Measurements from ENCODE around the gene BTBD9.

Gene BTBD9

DNA sequence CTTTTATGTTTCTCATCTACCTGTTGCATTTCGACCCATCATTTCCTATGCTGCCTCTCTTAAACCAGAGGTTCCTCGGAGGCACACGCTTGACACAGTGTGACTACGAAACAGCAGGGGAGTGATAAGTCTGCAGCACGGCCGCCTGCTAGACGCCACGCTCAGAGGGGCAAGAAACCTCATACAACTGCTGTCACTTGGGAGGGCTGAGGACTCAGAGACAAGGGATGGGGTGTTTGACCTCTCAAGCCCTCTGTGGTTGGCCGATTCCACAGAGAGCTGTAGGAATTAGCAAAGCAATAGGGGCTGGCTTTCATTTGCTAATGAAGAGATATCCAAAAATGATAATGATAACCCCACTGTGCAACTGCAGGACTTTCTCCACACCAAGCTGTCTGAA, 447.7 kb downstream of the BTBD9 start:
- DNase-seq: no peak
- Histone ChIP-seq H3K27ac (ENCODE audit: low read length) (no peak overlapping the region), H2AFZ (ENCODE audit: low read depth, low read length) (no peak overlapping the region)

DNA sequence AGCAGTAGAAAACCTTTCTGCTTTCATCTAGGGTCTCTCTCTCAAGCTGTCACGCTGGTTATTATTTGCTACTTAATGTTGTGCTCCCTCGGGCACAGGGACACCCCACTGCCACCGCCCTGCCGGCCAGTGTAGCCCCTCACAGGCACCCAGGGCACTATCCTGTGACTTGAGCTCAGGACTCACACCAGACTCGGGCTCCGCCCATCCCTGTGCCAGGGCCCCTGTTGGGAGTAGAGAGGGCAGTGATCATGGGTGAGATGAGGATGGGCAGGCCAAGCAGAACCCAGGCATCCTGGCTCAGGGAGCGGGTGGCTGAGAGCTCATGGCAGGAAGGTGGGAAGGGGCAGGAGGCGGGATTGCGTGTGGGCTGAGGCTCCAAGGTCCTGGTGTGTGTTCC, 448.3 kb downstream of the BTBD9 start:
- H3K4me2 ChIP-seq (ENCODE audit: insufficient read depth, low read length): no peak overlapping the region
- no peaks in the 10 kb centered on the region for H3K9me3 ChIP-seq (ENCODE audit: insufficient read depth, low read length, severe bottlenecking)

More for the DNA sequence above, 447.7 kb downstream of the BTBD9 start:
- no peaks in the 10 kb centered on the region for H3K9me3 ChIP-seq (ENCODE audit: insufficient read depth, low read length, severe bottlenecking)
- no peaks in the 10 kb centered on the region for H3K4me1 ChIP-seq (ENCODE audit: insufficient read depth, low read length)
- H3K79me2 ChIP-seq (ENCODE audit: insufficient read depth, low read length): no peaks in the 10 kb centered on the region
- no peak overlapping the region for H3K4me3 ChIP-seq (ENCODE audit: low read depth in 1 of 2, low read length in 2 of 2)
- H3K4me2 ChIP-seq (ENCODE audit: insufficient read depth, low read length): no peak overlapping the region
- TF ChIP-seq EZH2 (IDR thresholded peaks at IDR 0.05; ENCODE audit: borderline replicate concordance, low read depth, low read length, severe bottlenecking): no peak
- TF ChIP-seq, protein P1, sequence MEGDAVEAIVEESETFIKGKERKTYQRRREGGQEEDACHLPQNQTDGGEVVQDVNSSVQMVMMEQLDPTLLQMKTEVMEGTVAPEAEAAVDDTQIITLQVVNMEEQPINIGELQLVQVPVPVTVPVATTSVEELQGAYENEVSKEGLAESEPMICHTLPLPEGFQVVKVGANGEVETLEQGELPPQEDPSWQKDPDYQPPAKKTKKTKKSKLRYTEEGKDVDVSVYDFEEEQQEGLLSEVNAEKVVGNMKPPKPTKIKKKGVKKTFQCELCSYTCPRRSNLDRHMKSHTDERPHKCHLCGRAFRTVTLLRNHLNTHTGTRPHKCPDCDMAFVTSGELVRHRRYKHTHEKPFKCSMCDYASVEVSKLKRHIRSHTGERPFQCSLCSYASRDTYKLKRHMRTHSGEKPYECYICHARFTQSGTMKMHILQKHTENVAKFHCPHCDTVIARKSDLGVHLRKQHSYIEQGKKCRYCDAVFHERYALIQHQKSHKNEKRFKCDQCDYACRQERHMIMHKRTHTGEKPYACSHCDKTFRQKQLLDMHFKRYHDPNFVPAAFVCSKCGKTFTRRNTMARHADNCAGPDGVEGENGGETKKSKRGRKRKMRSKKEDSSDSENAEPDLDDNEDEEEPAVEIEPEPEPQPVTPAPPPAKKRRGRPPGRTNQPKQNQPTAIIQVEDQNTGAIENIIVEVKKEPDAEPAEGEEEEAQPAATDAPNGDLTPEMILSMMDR (IDR thresholded peaks at IDR 0.05; ENCODE audit: borderline replicate concordance, extremely low read depth, low read length, poor library complexity, severe bottlenecking): no peak
- no peaks in the 10 kb centered on the region for H4K20me1 ChIP-seq (ENCODE audit: insufficient read depth, low read length)
- no peak overlapping the region for H3K9ac ChIP-seq (ENCODE audit: low read depth, low read length)
- no peaks in the 10 kb centered on the region for H3K36me3 ChIP-seq (ENCODE audit: insufficient read depth, low read length)
- ATAC-seq (ENCODE audit: insufficient read depth, low read depth): no peak
- H3K27me3 ChIP-seq (ENCODE audit: insufficient read depth, low read length, poor library complexity): no peaks in the 10 kb centered on the region

DNA sequence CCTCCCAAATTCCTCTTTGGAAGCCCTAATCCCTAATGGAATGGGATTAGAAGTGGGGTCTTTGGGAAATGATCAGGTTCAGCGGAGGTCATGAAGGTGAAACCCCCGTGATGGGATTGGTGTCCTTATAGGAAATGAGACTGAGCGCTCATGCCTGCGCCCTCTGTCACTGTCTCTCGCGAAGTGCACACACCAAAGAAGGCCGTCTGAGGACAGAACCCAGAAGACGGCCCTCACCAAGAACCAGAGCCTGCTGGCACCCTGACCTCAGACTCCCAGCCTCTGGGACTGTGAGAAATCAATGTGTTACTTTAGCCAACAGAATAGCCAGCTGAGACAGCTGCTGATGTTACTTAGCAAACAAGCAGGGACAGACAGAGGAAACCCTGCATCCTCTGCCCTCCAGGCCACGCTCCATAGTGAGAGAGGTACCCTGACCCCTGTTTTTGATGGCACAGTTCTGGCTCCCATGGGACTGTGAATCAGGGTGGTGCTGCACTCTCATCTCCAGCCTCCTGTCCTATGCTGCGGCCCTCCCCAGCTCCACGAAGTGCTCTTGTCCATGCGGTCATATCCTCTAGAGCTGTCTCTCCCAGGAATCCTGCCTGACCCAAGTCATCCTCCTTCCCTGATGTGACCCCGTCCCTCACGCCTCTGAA, 450.9 kb downstream of the BTBD9 start:
- no peak for TF ChIP-seq EZH2 (IDR thresholded peaks at IDR 0.05; ENCODE audit: borderline replicate concordance, low read depth, low read length, severe bottlenecking)
- TF ChIP-seq, protein P1 (IDR thresholded peaks at IDR 0.05; ENCODE audit: borderline replicate concordance, extremely low read depth, low read length, poor library complexity, severe bottlenecking): no peak
- Histone ChIP-seq H3K36me3 (ENCODE audit: insufficient read depth, low read length) (no peaks in the 10 kb centered on the region), H3K27me3 (ENCODE audit: insufficient read depth, low read length, poor library complexity) (no peaks in the 10 kb centered on the region)

More for the DNA sequence above, 448.3 kb downstream of the BTBD9 start:
- no peak for TF ChIP-seq EZH2 (IDR thresholded peaks at IDR 0.05; ENCODE audit: borderline replicate concordance, low read depth, low read length, severe bottlenecking)
- TF ChIP-seq, protein P1 (IDR thresholded peaks at IDR 0.05; ENCODE audit: borderline replicate concordance, extremely low read depth, low read length, poor library complexity, severe bottlenecking): no peak
- Histone ChIP-seq H3K27me3 (ENCODE audit: insufficient read depth, low read length, poor library complexity) (no peaks in the 10 kb centered on the region), H4K20me1 (ENCODE audit: insufficient read depth, low read length) (no peaks in the 10 kb centered on the region), H3K4me1 (ENCODE audit: insufficient read depth, low read length) (no peaks in the 10 kb centered on the region), H3K36me3 (ENCODE audit: insufficient read depth, low read length) (no peaks in the 10 kb centered on the region), H3K9ac (ENCODE audit: low read depth, low read length) (no peak overlapping the region), H3K4me3 (ENCODE audit: low read depth in 1 of 2, low read length in 2 of 2) (no peak overlapping the region), H3K27ac (ENCODE audit: low read length) (no peak overlapping the region), H3K79me2 (ENCODE audit: insufficient read depth, low read length) (no peaks in the 10 kb centered on the region), H2AFZ (ENCODE audit: low read depth, low read length) (no peak overlapping the region)
- DNase-seq: no peak
- no peak; the same call in 2 of the 3 replicates for ATAC-seq (ENCODE audit: insufficient read depth, low read depth)

More for the DNA sequence above, 450.9 kb downstream of the BTBD9 start:
- Histone ChIP-seq H3K4me3 (ENCODE audit: low read depth in 1 of 2, low read length in 2 of 2) (no peak overlapping the region), H3K27ac (ENCODE audit: low read length) (no peak overlapping the region), H3K79me2 (ENCODE audit: insufficient read depth, low read length) (no peaks in the 10 kb centered on the region), H3K4me1 (ENCODE audit: insufficient read depth, low read length) (no peaks in the 10 kb centered on the region), H4K20me1 (ENCODE audit: insufficient read depth, low read length) (no peaks in the 10 kb centered on the region), H3K9ac (ENCODE audit: low read depth, low read length) (no peak overlapping the region), H3K4me2 (ENCODE audit: insufficient read depth, low read length) (no peak overlapping the region), H3K9me3 (ENCODE audit: insufficient read depth, low read length, severe bottlenecking) (no peaks in the 10 kb centered on the region), H2AFZ (ENCODE audit: low read depth, low read length) (no peak overlapping the region)
- ATAC-seq (ENCODE audit: insufficient read depth, low read depth) (no peak), DNase-seq (no peak)

Measured in DND-41 (cell line).